ENCODE data around the gene CXCL9. TPM values are rescaled to one million over a fixed set of nuclear protein-coding genes. Genes with fewer than 3 reads are reported as not detected.
"Not testable (repeated sequence)": the region's sequence is repeated elsewhere in the genome, so short reads cannot be mapped to it uniquely, and the experiment has no call there.

Gene CXCL9
- not detected in 2 replicates for total RNA-seq
- long read RNA-seq, result 0 reads

GRCh38 chr4:76007089-76007862 is at the start of gene CXCL9:
Gene CXCL9, minus strand, starts transcription at chr4:76007509. Its CDS starts 60 bp downstream, at chr4:76007449.
- no peaks in the 10 kb centered on the region for H3K9me3 Mint-ChIP-seq
- no peaks in the 10 kb centered on the region for H3K36me3 Mint-ChIP-seq (ENCODE audit: low read depth)
- no peak within 1 kb of the TSS for H3K27ac Mint-ChIP-seq (ENCODE audit: unreplicated experiment)
- DNase-seq (ENCODE audit: low read depth, low spot score), result no peak
- no peak within 1 kb of the TSS for H3K4me3 Mint-ChIP-seq
- H3K4me1 Mint-ChIP-seq, result no peaks in the 10 kb centered on the region
- no peak for TF ChIP-seq CTCF (conservative IDR thresholded peaks at IDR 0.05)
- peaks cover 24% of the 10 kb centered on the region for H3K27me3 Mint-ChIP-seq (ENCODE audit: low read depth)

GRCh38 chr4:76055421-76055820 is 48.1 kb upstream of the CXCL9 start:
- Mint-ChIP-seq H3K36me3 (ENCODE audit: low read depth) (no peaks in the 10 kb centered on the region), H3K27me3 (ENCODE audit: low read depth) (no peaks in the 10 kb centered on the region), H3K27ac (ENCODE audit: unreplicated experiment) (no peak overlapping the region), H3K4me3 (no peak overlapping the region), H3K9me3 (no peaks in the 10 kb centered on the region), H3K4me1 (peaks cover 15% of the 10 kb centered on the region)
- no peak for TF ChIP-seq CTCF (conservative IDR thresholded peaks at IDR 0.05)
- no peak for DNase-seq (ENCODE audit: low read depth, low spot score)

GRCh38 chr4:76055016-76055415 is 47.7 kb upstream of the CXCL9 start:
- no peaks in the 10 kb centered on the region for H3K27me3 Mint-ChIP-seq (ENCODE audit: low read depth)
- no peaks in the 10 kb centered on the region for H3K36me3 Mint-ChIP-seq (ENCODE audit: low read depth)
- H3K9me3 Mint-ChIP-seq, result no peaks in the 10 kb centered on the region
- H3K4me1 Mint-ChIP-seq, result peaks cover 15% of the 10 kb centered on the region
- no peak for DNase-seq (ENCODE audit: low read depth, low spot score)
- H3K27ac Mint-ChIP-seq (ENCODE audit: unreplicated experiment), result no peak overlapping the region
- no peak for TF ChIP-seq CTCF (conservative IDR thresholded peaks at IDR 0.05)
- H3K4me3 Mint-ChIP-seq, result no peak overlapping the region

- Mint-ChIP-seq H3K27me3 (ENCODE audit: low read depth) (no peaks in the 10 kb centered on the region), H3K9me3 (no peaks in the 10 kb centered on the region), H3K4me1 (peaks cover 15% of the 10 kb centered on the region), H3K27ac (ENCODE audit: unreplicated experiment) (no peak overlapping the region), H3K4me3 (no peak overlapping the region), H3K36me3 (ENCODE audit: low read depth) (no peaks in the 10 kb centered on the region)
- TF ChIP-seq CTCF (conservative IDR thresholded peaks at IDR 0.05), result no peak
- no peak for DNase-seq (ENCODE audit: low read depth, low spot score)
These were observed 46.4 kb upstream of the CXCL9 start for GRCh38 chr4:76053730-76054129.

- not testable (repeated sequence) for H3K27ac Mint-ChIP-seq (ENCODE audit: unreplicated experiment); DNase-seq (ENCODE audit: low read depth, low spot score); H3K27me3 Mint-ChIP-seq (ENCODE audit: low read depth); H3K9me3 Mint-ChIP-seq; H3K4me3 Mint-ChIP-seq; H3K36me3 Mint-ChIP-seq (ENCODE audit: low read depth)
- H3K4me1 Mint-ChIP-seq, result peaks cover 13% of the 10 kb centered on the region
These were observed 43.3 kb upstream of the CXCL9 start for GRCh38 chr4:76050560-76051050.

GRCh38 chr4:76049860-76050416 is 42.6 kb upstream of the CXCL9 start:
- not testable (repeated sequence) for H3K4me3 Mint-ChIP-seq; H3K9me3 Mint-ChIP-seq; H3K27ac Mint-ChIP-seq (ENCODE audit: unreplicated experiment); DNase-seq (ENCODE audit: low read depth, low spot score); H3K36me3 Mint-ChIP-seq (ENCODE audit: low read depth); H3K4me1 Mint-ChIP-seq; H3K27me3 Mint-ChIP-seq (ENCODE audit: low read depth)

- not testable (repeated sequence) for H3K9me3 Mint-ChIP-seq
These were observed 37.4 kb upstream of the CXCL9 start for GRCh38 chr4:76044686-76045085.

GRCh38 chr4:76043306-76043705 is 36.0 kb upstream of the CXCL9 start:
- not testable (repeated sequence) for H3K4me1 Mint-ChIP-seq; DNase-seq (ENCODE audit: low read depth, low spot score); H3K4me3 Mint-ChIP-seq; H3K9me3 Mint-ChIP-seq; H3K36me3 Mint-ChIP-seq (ENCODE audit: low read depth); H3K27ac Mint-ChIP-seq (ENCODE audit: unreplicated experiment); H3K27me3 Mint-ChIP-seq (ENCODE audit: low read depth)

More at GRCh38 chr4:76044686-76045085, 37.4 kb upstream of the CXCL9 start:
- H3K36me3 Mint-ChIP-seq (ENCODE audit: low read depth); H3K4me1 Mint-ChIP-seq; H3K4me3 Mint-ChIP-seq; DNase-seq (ENCODE audit: low read depth, low spot score); H3K27me3 Mint-ChIP-seq (ENCODE audit: low read depth): not testable (repeated sequence)
- peak overlapping the region; percentile 20 for H3K27ac Mint-ChIP-seq (ENCODE audit: unreplicated experiment)

- peak overlapping the region; percentile 64 for H3K27ac Mint-ChIP-seq (ENCODE audit: unreplicated experiment)
- not testable (repeated sequence) for H3K27me3 Mint-ChIP-seq (ENCODE audit: low read depth); H3K4me3 Mint-ChIP-seq; H3K36me3 Mint-ChIP-seq (ENCODE audit: low read depth); DNase-seq (ENCODE audit: low read depth, low spot score); H3K4me1 Mint-ChIP-seq; H3K9me3 Mint-ChIP-seq
These were observed 35.1 kb upstream of the CXCL9 start for GRCh38 chr4:76042241-76042998.

Data from neural crest cell (in vitro differentiated cells).